ENCODE measurements around the gene MAPK1IP1L.

- TF ChIP-seq, protein P1, sequence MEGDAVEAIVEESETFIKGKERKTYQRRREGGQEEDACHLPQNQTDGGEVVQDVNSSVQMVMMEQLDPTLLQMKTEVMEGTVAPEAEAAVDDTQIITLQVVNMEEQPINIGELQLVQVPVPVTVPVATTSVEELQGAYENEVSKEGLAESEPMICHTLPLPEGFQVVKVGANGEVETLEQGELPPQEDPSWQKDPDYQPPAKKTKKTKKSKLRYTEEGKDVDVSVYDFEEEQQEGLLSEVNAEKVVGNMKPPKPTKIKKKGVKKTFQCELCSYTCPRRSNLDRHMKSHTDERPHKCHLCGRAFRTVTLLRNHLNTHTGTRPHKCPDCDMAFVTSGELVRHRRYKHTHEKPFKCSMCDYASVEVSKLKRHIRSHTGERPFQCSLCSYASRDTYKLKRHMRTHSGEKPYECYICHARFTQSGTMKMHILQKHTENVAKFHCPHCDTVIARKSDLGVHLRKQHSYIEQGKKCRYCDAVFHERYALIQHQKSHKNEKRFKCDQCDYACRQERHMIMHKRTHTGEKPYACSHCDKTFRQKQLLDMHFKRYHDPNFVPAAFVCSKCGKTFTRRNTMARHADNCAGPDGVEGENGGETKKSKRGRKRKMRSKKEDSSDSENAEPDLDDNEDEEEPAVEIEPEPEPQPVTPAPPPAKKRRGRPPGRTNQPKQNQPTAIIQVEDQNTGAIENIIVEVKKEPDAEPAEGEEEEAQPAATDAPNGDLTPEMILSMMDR (conservative IDR thresholded peaks at IDR 0.05; ENCODE audit: low read depth, low read length), result no peak
- TF ChIP-seq EZH2 (IDR thresholded peaks at IDR 0.05; ENCODE audit: borderline replicate concordance, low read depth, low read length, poor library complexity, severe bottlenecking), result no peak
These were observed 19.5 kb downstream of the MAPK1IP1L start for GRCh38 chr14:55070981-55071411.
